IMR-90 (cell line): ENCODE measurements around the gene C2orf92. TPM values are rescaled to one million over a fixed set of nuclear protein-coding genes. Genes with fewer than 3 reads are reported as not detected.
"Not testable (repeated sequence)": the region's sequence is repeated elsewhere in the genome, so short reads cannot be mapped to it uniquely, and the experiment has no call there.

Experiments used
- ATAC-seq: fragments of 200-7000 bp; cut with Tn5 transposase; 2 replicates; pipeline ENCODE4 v1.9.1; 2020; ENCODE audit warnings: low read depth, mild to moderate bottlenecking, moderate library complexity
- BruUV-seq: library from RNA; stranded (reverse); fragments of 400-500 nt; replicated peaks from 2 replicates; lab custom pipeline; 2021; lab: Mats Ljungman, UMichigan
- CTCF ChIA-PET: fragments of 300-600 bp; formaldehyde crosslinking; extraction: SDS; loops from one replicate; lab custom pipeline; 2021; ENCODE audit warnings: antibody characterized with exemption; lab: Yijun Ruan, JAX
- POLR2A ChIA-PET: fragments of 300-600 bp; sonication (Branson Sonifier 250); formaldehyde crosslinking; loops from one replicate; lab custom pipeline; 2022; ENCODE audit warnings: antibody characterized with exemption; ENCODE audit not compliant: unreplicated experiment; lab: Charles Lee
- DNase-seq: peaks from one replicate; pipeline ENCODE4 v3.0.0; 2013
- H2AFZ ChIP-seq: replicated peaks from 2 replicates; pipeline ENCODE3; 2013; ENCODE audit warnings: low read length, mild to moderate bottlenecking; ENCODE audit not compliant: poor library complexity
- H2AK5ac ChIP-seq: 2 replicates; pipeline ENCODE4 v1.6.1; 2013; ENCODE audit warnings: low read depth, low read length, inconsistent platforms
- H2AK9ac ChIP-seq: replicated peaks from 2 replicates; pipeline ENCODE3; 2013; ENCODE audit warnings: mild to moderate bottlenecking, low read depth, low read length, moderate library complexity; ENCODE audit not compliant: poor library complexity
- H2BK120ac ChIP-seq: 2 replicates; pipeline ENCODE4 v1.6.1; 2013; ENCODE audit warnings: low read depth, low read length, inconsistent platforms
- H2BK15ac ChIP-seq: 3 replicates; pipeline ENCODE4 v1.6.1; 2013; ENCODE audit warnings: low read depth, low read length, inconsistent platforms
- H2BK20ac ChIP-seq: 2 replicates; pipeline ENCODE4 v1.6.1; 2013; ENCODE audit warnings: low read depth, mild to moderate bottlenecking, inconsistent platforms, low read length, moderate library complexity
- H2BK5ac ChIP-seq: 2 replicates; pipeline ENCODE4 v1.6.1; 2013; ENCODE audit warnings: mild to moderate bottlenecking, low read depth, low read length, inconsistent platforms; ENCODE audit not compliant: poor library complexity, severe bottlenecking
- H3K14ac ChIP-seq: replicated peaks from 2 replicates; pipeline ENCODE4 v1.6.1; 2013; ENCODE audit warnings: low read depth, low read length, inconsistent platforms
- H3K18ac ChIP-seq: 2 replicates; pipeline ENCODE4 v1.6.1; 2013; ENCODE audit warnings: low read depth, low read length, control low read depth
- H3K23ac ChIP-seq: 2 replicates; pipeline ENCODE4 v1.6.1; 2013; ENCODE audit warnings: low read depth, low read length, inconsistent platforms
- H3K27ac ChIP-seq: 2 replicates; pipeline ENCODE4 v1.5.1; 2013; ENCODE audit warnings: mild to moderate bottlenecking, control low read depth, low read length; ENCODE audit not compliant: insufficient read depth
- H3K27me3 ChIP-seq: 2 replicates; pipeline ENCODE4 v1.6.1; 2013; ENCODE audit warnings: low read length; ENCODE audit not compliant: control insufficient read depth, insufficient read depth
- H3K36me3 ChIP-seq: 2 replicates; pipeline ENCODE4 v1.6.1; 2013; ENCODE audit warnings: low read length, mixed read lengths; ENCODE audit not compliant: control insufficient read depth, insufficient read depth
- H3K4ac ChIP-seq: 2 replicates; pipeline ENCODE4 v1.6.1; 2013; ENCODE audit warnings: low read depth, low read length, inconsistent platforms
- H3K4me1 ChIP-seq: 2 replicates; pipeline ENCODE4 v1.6.1; 2013; ENCODE audit warnings: low read length, mixed read lengths; ENCODE audit not compliant: control insufficient read depth, insufficient read depth
- H3K4me2 ChIP-seq: 2 replicates; pipeline ENCODE4 v1.6.1; 2013; ENCODE audit warnings: low read depth, mild to moderate bottlenecking, control low read depth, low read length, moderate library complexity
- H3K4me3 ChIP-seq: 2 replicates; pipeline ENCODE4 v1.5.1; 2013; ENCODE audit warnings: low read depth, mild to moderate bottlenecking, control low read depth, low read length, moderate library complexity; ENCODE audit not compliant: insufficient read depth
- H3K56ac ChIP-seq: 2 replicates; pipeline ENCODE4 v1.6.1; 2013; ENCODE audit warnings: low read length, inconsistent platforms; ENCODE audit not compliant: insufficient read depth; ENCODE audit errors: extremely low read depth
- H3K79me1 ChIP-seq, 2 experiments: 2 replicates each; pipeline ENCODE4 v1.6.1; 2013; ENCODE audit warnings: low read length in 2 of 2, inconsistent platforms in 1 of 2, low read depth in 1 of 2
- H3K9ac ChIP-seq: 2 replicates; pipeline ENCODE4 v1.6.1; 2013; ENCODE audit warnings: low read depth, low read length, control low read depth
- H3K9me1 ChIP-seq: 2 replicates; pipeline ENCODE4 v1.6.1; 2013; ENCODE audit warnings: low read length, inconsistent platforms; ENCODE audit not compliant: insufficient read depth
- H3K9me3 ChIP-seq: 2 replicates; pipeline ENCODE4 v1.6.1; 2013; ENCODE audit warnings: low read length; ENCODE audit not compliant: control insufficient read depth, insufficient read depth
- H4K20me1 ChIP-seq: 2 replicates; pipeline ENCODE4 v1.6.1; 2013; ENCODE audit warnings: low read length, inconsistent platforms; ENCODE audit not compliant: insufficient read depth
- H4K5ac ChIP-seq: 2 replicates; pipeline ENCODE4 v1.6.1; 2013; ENCODE audit warnings: mild to moderate bottlenecking, low read depth, low read length, control low read depth
- H4K8ac ChIP-seq, 2 experiments: 2 replicates each; pipeline ENCODE4 v1.6.1; 2013; ENCODE audit warnings: low read depth in 2 of 2, low read length in 2 of 2, control low read depth in 1 of 2, inconsistent platforms in 1 of 2
- H4K91ac ChIP-seq: 2 replicates; pipeline ENCODE4 v1.6.1; 2013; ENCODE audit warnings: low read depth, low read length, inconsistent platforms; ENCODE audit not compliant: insufficient read depth
- WGBS, 2 experiments: methylation state at CpG; one replicate each; pipeline versions ENCODE4 v1.1.5 to v1.1.7; 2013; ENCODE audit warnings: missing lambda C conversion rate in 2 of 2; ENCODE audit not compliant: insufficient read length in 1 of 2; ENCODE audit errors: extremely low coverage in 2 of 2; 5-methylcytosine and 5-hydroxymethylcytosine counted together
- dilution Hi-C: fragments of 300-500 bp; cut with HindIII; formaldehyde crosslinking; loops from one replicate; pipeline ENCODE4 v1.14.3; 2018; ENCODE audit warnings: low sequenced_read_pairs; ENCODE audit not compliant: unreplicated experiment
- in situ Hi-C: fragments of 300-500 bp; cut with MboI; formaldehyde crosslinking; loops from 3 replicates; pipeline ENCODE4 v1.14.3; 2019; ENCODE audit warnings: low sequenced_read_pairs, inconsistent platforms, mixed read lengths
- intact Hi-C: fragments of 100-400 bp; cut with micrococcal nuclease; formaldehyde crosslinking; loops from 2 replicates; pipeline ENCODE4 v1.10.0; 2022
- polyA plus RNA-seq, 3 experiments: library from polyadenylated mRNA; depleted of rRNA; stranded (reverse); fragments of >200 nt; gene quantifications; 2 replicates each; pipeline ENCODE4 v1.2.3, GENCODE V29; 2012; ENCODE audit warnings: low replicate concordance in 1 of 3
- total RNA-seq: library from RNA; depleted of rRNA; stranded (reverse); fragments of >200 nt; gene quantifications from 2 replicates; pipeline ENCODE4 v1.2.3, GENCODE V29; 2012

C2orf92 gene
- total and polyA plus RNA-seq, 2 of the 4 experiments (the other 2 are of a cell fraction), result 0.90 to 2.5 TPM

DNA sequence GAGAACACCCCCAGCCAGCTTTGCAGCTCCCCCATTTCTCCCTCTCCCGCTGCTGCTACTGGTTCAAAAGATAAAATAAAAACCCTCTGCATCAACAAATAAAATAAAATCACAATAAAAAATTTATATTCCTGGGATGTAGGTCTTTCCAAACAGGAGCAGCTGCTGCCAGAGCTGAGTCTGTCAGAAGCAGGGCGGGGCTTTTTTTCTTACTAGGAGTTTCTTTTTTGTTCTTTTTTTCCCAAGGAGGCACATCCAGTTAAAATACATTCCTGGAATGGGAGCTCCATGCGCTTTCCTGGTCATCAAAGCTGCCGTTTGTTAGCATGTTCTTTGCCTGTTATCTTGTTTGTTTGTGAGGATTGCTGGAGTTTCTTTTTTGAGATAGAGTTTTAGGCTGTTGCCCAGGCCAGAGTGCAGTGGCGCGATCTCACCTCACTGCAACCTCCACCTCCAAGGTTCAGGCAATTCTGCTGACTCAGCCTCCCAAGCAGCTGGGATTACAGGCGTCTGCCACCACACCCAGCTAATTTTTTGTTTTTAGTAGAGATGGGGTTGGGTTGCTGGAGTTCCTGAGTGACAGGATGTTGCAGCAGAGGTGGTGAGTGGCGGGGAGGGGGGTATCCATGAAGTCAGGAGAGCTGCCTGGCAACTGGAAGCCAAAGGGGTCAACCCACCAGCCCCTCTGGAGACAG is 44.0 kb upstream of the C2orf92 start:
- H2BK120ac ChIP-seq, dilution Hi-C loops, H4K20me1 ChIP-seq, H3K27ac ChIP-seq, H2AK5ac ChIP-seq, H3K4me1 ChIP-seq, H2AK9ac ChIP-seq, H3K4ac ChIP-seq, H3K18ac ChIP-seq, H3K79me1 ChIP-seq, H3K23ac ChIP-seq, BruUV-seq, H4K91ac ChIP-seq, H3K27me3 ChIP-seq, H4K5ac ChIP-seq, H3K4me2 ChIP-seq, H2BK5ac ChIP-seq, H3K56ac ChIP-seq, ATAC-seq, intact Hi-C loops, H2BK15ac ChIP-seq, POLR2A ChIA-PET, DNase-seq, H3K36me3 ChIP-seq, H3K9me3 ChIP-seq, H3K4me3 ChIP-seq, in situ Hi-C loops, H3K14ac ChIP-seq, H2BK20ac ChIP-seq, CTCF ChIA-PET, H2AFZ ChIP-seq, H3K9me1 ChIP-seq, H4K8ac ChIP-seq, H3K9ac ChIP-seq: not testable (repeated sequence)
- no CpG with 5 or more reads among the region's 8 CpGs for WGBS, 2 experiments

DNA sequence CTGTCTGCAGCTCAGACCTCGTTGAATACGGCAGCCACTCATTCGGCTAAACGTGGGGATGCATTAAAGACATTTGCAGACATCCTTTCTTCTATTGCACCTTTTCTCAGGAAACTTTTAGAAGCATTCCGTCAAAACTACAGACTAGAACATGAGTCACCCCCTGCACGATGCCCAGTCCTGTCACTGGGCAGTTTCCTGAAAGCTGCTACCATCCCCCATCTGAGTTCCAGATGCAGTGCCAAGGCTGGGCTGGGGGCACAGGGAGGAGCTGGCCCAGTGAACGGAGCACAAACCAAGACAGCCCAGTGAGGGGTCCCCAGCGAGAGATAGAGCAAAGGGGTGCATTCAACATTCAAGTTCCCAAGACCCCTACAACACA is 43.5 kb upstream of the C2orf92 start:
- CTCF ChIA-PET, H3K36me3 ChIP-seq, H3K14ac ChIP-seq, H2AFZ ChIP-seq, H3K27ac ChIP-seq, H3K9ac ChIP-seq, H2BK20ac ChIP-seq, H4K91ac ChIP-seq, H2BK15ac ChIP-seq, ATAC-seq, H3K4me3 ChIP-seq, H3K79me1 ChIP-seq, intact Hi-C loops, dilution Hi-C loops, H3K9me3 ChIP-seq, H3K56ac ChIP-seq, H2AK9ac ChIP-seq, H2BK5ac ChIP-seq, H4K5ac ChIP-seq, H3K9me1 ChIP-seq, DNase-seq, H2BK120ac ChIP-seq, H3K4ac ChIP-seq, H4K20me1 ChIP-seq, H3K23ac ChIP-seq, in situ Hi-C loops, H4K8ac ChIP-seq, H3K18ac ChIP-seq, H3K27me3 ChIP-seq, BruUV-seq, H3K4me2 ChIP-seq, H3K4me1 ChIP-seq, POLR2A ChIA-PET, H2AK5ac ChIP-seq: not testable (repeated sequence)
- WGBS, 2 experiments, result 20% methylated on average over 2 of the region's 8 CpGs; no CpG with 5 or more reads in 1 of the 2 experiments
